Common myeloid progenitor, CD34-positive (primary cell): Measurements from ENCODE around the gene LRRN3.
"Not testable (repeated sequence)": the region's sequence is repeated elsewhere in the genome, so short reads cannot be mapped to it uniquely, and the experiment has no call there.

ENCODE experiments used
- CTCF ChIA-PET: fragments of 350-600 bp; sonication (Branson Sonifier 250); formaldehyde crosslinking; loops from one replicate; lab custom pipeline; 2021; ENCODE audit warnings: antibody characterized with exemption; lab: Charles Lee
- POLR2A ChIA-PET: fragments of 350-600 bp; sonication (Branson Sonifier 250); formaldehyde crosslinking; loops from one replicate; lab custom pipeline; 2021; ENCODE audit warnings: antibody characterized with exemption; lab: Charles Lee
- DNase-seq, 3 donors: peaks; one replicate each; pipeline versions ENCODE4 v3.0.0 to v3.0.0-alpha.2; 2013
- H3K27ac ChIP-seq, 2 experiments: 1 replicate in 1 of 2; 2 replicates in 1 of 2; pipeline ENCODE4 v1.7.0; 2013; ENCODE audit warnings: inconsistent platforms in 2 of 2, low read length in 2 of 2, mild to moderate bottlenecking in 2 of 2, low read depth in 1 of 2, moderate library complexity in 1 of 2; ENCODE audit not compliant: severe bottlenecking in 2 of 2, insufficient read depth in 1 of 2, poor library complexity in 1 of 2
- H3K27me3 ChIP-seq, 5 experiments: replicated peaks in 2 of 5; 1 replicate in 3 of 5; 2 replicates in 2 of 5; pipeline versions ENCODE4 v1.6.1 to v1.7.0; 2013; ENCODE audit warnings: low read length in 4 of 5, mild to moderate bottlenecking in 2 of 5, moderate library complexity in 2 of 5, inconsistent platforms in 1 of 5; ENCODE audit not compliant: insufficient read depth in 5 of 5, control insufficient read depth in 4 of 5
- H3K36me3 ChIP-seq, 4 experiments: 1 replicate in 2 of 4; 2 replicates in 2 of 4; pipeline versions ENCODE4 v1.6.1 to v1.7.0; 2013; ENCODE audit warnings: low read length in 3 of 4, control low read depth in 1 of 4, mild to moderate bottlenecking in 1 of 4; ENCODE audit not compliant: control insufficient read depth in 4 of 4, insufficient read depth in 4 of 4
- H3K4me1 ChIP-seq, 4 experiments: 1 replicate in 3 of 4; 2 replicates in 1 of 4; pipeline versions ENCODE4 v1.6.1 to v1.7.1; 2013; ENCODE audit warnings: low read length in 3 of 4, mild to moderate bottlenecking in 3 of 4, control low read depth in 1 of 4, inconsistent platforms in 1 of 4, moderate library complexity in 1 of 4; ENCODE audit not compliant: control insufficient read depth in 4 of 4, insufficient read depth in 4 of 4; ENCODE audit errors: control extremely low read depth in 1 of 4
- H3K4me3 ChIP-seq, 7 experiments: 1 replicate in 4 of 7; 2 replicates in 3 of 7; pipeline versions ENCODE4 v1.5.1 to v1.7.0; 2013; ENCODE audit warnings: mild to moderate bottlenecking in 7 of 7, low read length in 6 of 7, moderate library complexity in 6 of 7, inconsistent platforms in 2 of 7, low read depth in 2 of 7, control low read depth in 1 of 7; ENCODE audit not compliant: insufficient read depth in 4 of 7, control insufficient read depth in 1 of 7; ENCODE audit errors: extremely low read depth in 1 of 7
- H3K9me3 ChIP-seq, 5 experiments: 1 replicate in 4 of 5; 2 replicates in 1 of 5; pipeline versions ENCODE4 v1.6.1 to v1.7.1; 2013; ENCODE audit warnings: low read length in 4 of 5, mild to moderate bottlenecking in 2 of 5, inconsistent platforms in 1 of 5, low read depth in 1 of 5, moderate library complexity in 1 of 5; ENCODE audit not compliant: control insufficient read depth in 4 of 5, insufficient read depth in 2 of 5; ENCODE audit errors: control extremely low read depth in 1 of 5
- WGBS: methylation state at CpG from one replicate; pipeline ENCODE4 v1.1.5; 2013; ENCODE audit not compliant: insufficient coverage; 5-methylcytosine and 5-hydroxymethylcytosine counted together

The LRRN3 gene

GRCh38 chr7:111067251-111067650 is 23.7 kb upstream of the LRRN3 start:
- DNase-seq: no peak
- WGBS: 93% methylated on average over 3 of the region's 4 CpGs
- ChIA-PET POLR2A (no interaction called here), CTCF (no interaction called here)
- Histone ChIP-seq H3K27ac (no peak overlapping the region), H3K36me3 (no peaks in the 10 kb centered on the region), H3K27me3 (no peaks in the 10 kb centered on the region), H3K9me3 (peaks cover 0 to 16% (median 7%) of the 10 kb centered on the region in 5 experiments), H3K4me1 (peaks cover 0 to 4% (median 0%) of the 10 kb centered on the region in 4 experiments), H3K4me3 (no peak overlapping the region)

- Histone ChIP-seq H3K36me3 (no peaks in the 10 kb centered on the region), H3K4me3 (no peak overlapping the region), H3K27me3 (no peaks in the 10 kb centered on the region), H3K27ac (no peak overlapping the region), H3K4me1 (peaks cover 0 to 4% (median 0%) of the 10 kb centered on the region in 4 experiments), H3K9me3 (peaks cover 0 to 13% (median 4%) of the 10 kb centered on the region in 5 experiments)
- CTCF ChIA-PET: no interaction called here
- no CpG with 5 or more reads among the region's 2 CpGs for WGBS
- no peak for DNase-seq
- POLR2A ChIA-PET: no interaction called here
Observed at GRCh38 chr7:111067682-111068081, 23.2 kb upstream of the LRRN3 start.

- DNase-seq: no peak
- Histone ChIP-seq H3K36me3 (no peaks in the 10 kb centered on the region), H3K4me1 (peaks cover 0 to 9% (median 0%) of the 10 kb centered on the region in 4 experiments), H3K27me3 (no peaks in the 10 kb centered on the region), H3K4me3 (no peak overlapping the region), H3K27ac (no peak overlapping the region), H3K9me3 (peaks cover 0 to 6% (median 0%) of the 10 kb centered on the region in 5 experiments)
- no CpG with 5 or more reads among the region's 2 CpGs for WGBS
- CTCF ChIA-PET: no interaction called here
- POLR2A ChIA-PET: no interaction called here
Observed at GRCh38 chr7:111068618-111069017, 22.3 kb upstream of the LRRN3 start.

- Histone ChIP-seq H3K36me3 (no peaks in the 10 kb centered on the region), H3K4me3 (no peak overlapping the region), H3K27me3 (no peaks in the 10 kb centered on the region), H3K27ac (no peak overlapping the region), H3K4me1 (peaks cover 0 to 23% (median 4%) of the 10 kb centered on the region in 4 experiments), H3K9me3 (no peaks in the 10 kb centered on the region)
- POLR2A ChIA-PET: no interaction called here
- DNase-seq: no peak
- CTCF ChIA-PET: no interaction called here
Observed at GRCh38 chr7:111071556-111071955, 19.4 kb upstream of the LRRN3 start.

GRCh38 chr7:111072658-111073057 is 18.3 kb upstream of the LRRN3 start:
- H3K27ac ChIP-seq, DNase-seq, H3K4me3 ChIP-seq, H3K36me3 ChIP-seq, H3K27me3 ChIP-seq, POLR2A ChIA-PET, CTCF ChIA-PET, H3K9me3 ChIP-seq: not testable (repeated sequence)
- 99% methylated on average over 9 of the region's 9 CpGs for WGBS
- H3K4me1 ChIP-seq: peaks cover 0 to 25% (median 4%) of the 10 kb centered on the region in 4 experiments

- peak in 2 of 3 donors; percentile 76 to 81 for DNase-seq
- ChIA-PET CTCF (interaction anchor here (2.1 kb wide), 1 partner anchor 9 kb away, joined by 6 read pairs; no protein-coding TSS in a partner anchor), POLR2A (no interaction called here)
- Histone ChIP-seq H3K27ac (peak overlapping the region; percentile 22 to 62), H3K9me3 (no peaks in the 10 kb centered on the region), H3K4me1 (peaks cover 0 to 28% (median 4%) of the 10 kb centered on the region in 4 experiments), H3K27me3 (no peaks in the 10 kb centered on the region), H3K4me3 (peak overlapping the region in 3 of 7 experiments; percentile 30 to 50 (median 33)), H3K36me3 (no peaks in the 10 kb centered on the region)
- no CpG with 5 or more reads among the region's 3 CpGs for WGBS
Observed at GRCh38 chr7:111074071-111074747, 16.7 kb upstream of the LRRN3 start.

GRCh38 chr7:111074748-111075146 is 16.2 kb upstream of the LRRN3 start:
- H3K4me1 ChIP-seq: peaks cover 0 to 28% (median 4%) of the 10 kb centered on the region in 4 experiments
- H3K9me3 ChIP-seq: no peaks in the 10 kb centered on the region
- CTCF ChIA-PET: interaction anchor here (1.8 to 2.1 kb wide), 2 partner anchors 9 to 12 kb away, joined by 5 to 6 read pairs; no protein-coding TSS in a partner anchor
- peak overlapping the region in 3 of 7 experiments; percentile 30 to 50 (median 33) for H3K4me3 ChIP-seq
- DNase-seq: peak in 2 of 3 donors; percentile 59 to 76
- H3K27ac ChIP-seq: peak overlapping the region; percentile 22 to 62
- POLR2A ChIA-PET: no interaction called here
- no peaks in the 10 kb centered on the region for H3K27me3 ChIP-seq
- no CpG with 5 or more reads among the region's 6 CpGs for WGBS
- no peaks in the 10 kb centered on the region for H3K36me3 ChIP-seq
